Naive thymus-derived CD8-positive, alpha-beta T cell (primary cell): ENCODE measurements around the gene MTARC1. TPM values are rescaled to one million over a fixed set of nuclear protein-coding genes. Genes with fewer than 3 reads are reported as not detected.

Experiments used
- ATAC-seq, 2 donors: fragments of 150-1000 bp; cut with Tn5 transposase in 1 of 2; sonication (Bioruptor Pico), chemical (Tn5 transposase) in 1 of 2; 1 replicate in 1 of 2; 2 replicates in 1 of 2; pipeline ENCODE4 v1.10.0; 2021; ENCODE audit warnings: mild to moderate bottlenecking in 2 of 2, moderate library complexity in 2 of 2
- POLR2A ChIA-PET: fragments of 350-600 bp; sonication (Branson Sonifier 250); formaldehyde crosslinking; loops from one replicate; lab custom pipeline; 2021; ENCODE audit warnings: antibody characterized with exemption; lab: Charles Lee
- DNase-seq, 10 donors: peaks; one replicate each; pipeline versions ENCODE4 v3.0.0 to v3.0.0-alpha.2; 2020 to 2022
- H3K27ac Mint-ChIP-seq, 10 donors: one replicate each; pipeline ENCODE4 v1.8.0; 2020 to 2022; ENCODE audit warnings: mild to moderate bottlenecking in 10 of 10, mixed read lengths in 10 of 10, moderate library complexity in 4 of 10, inconsistent platforms in 1 of 10
- H3K27me3 Mint-ChIP-seq, 5 donors: one replicate each; pipeline ENCODE4 v1.8.0; 2021 to 2022; ENCODE audit warnings: mixed read lengths in 5 of 5
- H3K36me3 Mint-ChIP-seq, 3 donors: one replicate each; pipeline ENCODE4 v1.8.0; 2020 to 2022; ENCODE audit warnings: mixed read lengths in 3 of 3, mild to moderate bottlenecking in 2 of 3, inconsistent platforms in 1 of 3
- H3K4me1 Mint-ChIP-seq, 4 donors: one replicate each; pipeline ENCODE4 v1.8.0; 2021 to 2022; ENCODE audit warnings: mixed read lengths in 4 of 4
- H3K4me3 Mint-ChIP-seq, 10 donors: one replicate each; pipeline ENCODE4 v1.8.0; 2020 to 2022; ENCODE audit warnings: mild to moderate bottlenecking in 10 of 10, mixed read lengths in 10 of 10, moderate library complexity in 6 of 10, inconsistent platforms in 1 of 10
- H3K9me3 Mint-ChIP-seq, 9 donors: one replicate each; pipeline ENCODE4 v1.8.0; 2020 to 2022; ENCODE audit warnings: mixed read lengths in 9 of 9, mild to moderate bottlenecking in 3 of 9, inconsistent platforms in 1 of 9, moderate library complexity in 1 of 9
- polyA plus RNA-seq, 3 donors: library from polyadenylated mRNA; unstranded; fragments of 300-500 nt; fragmentation: Illumina TruSeq; gene quantifications; one replicate each; pipeline ENCODE4 v1.2.3, GENCODE V29; 2021
- total RNA-seq, 8 experiments: library from RNA in 2 of 8; stranded (reverse) in 2 of 8; gene quantifications; one replicate each; pipeline ENCODE4 v1.2.3 and lab custom pipeline; 2021 to 2026

Gene MTARC1
- total and polyA plus RNA-seq, 5 experiments from 2014 or later: 0.59 TPM; not detected in 4

DNA sequence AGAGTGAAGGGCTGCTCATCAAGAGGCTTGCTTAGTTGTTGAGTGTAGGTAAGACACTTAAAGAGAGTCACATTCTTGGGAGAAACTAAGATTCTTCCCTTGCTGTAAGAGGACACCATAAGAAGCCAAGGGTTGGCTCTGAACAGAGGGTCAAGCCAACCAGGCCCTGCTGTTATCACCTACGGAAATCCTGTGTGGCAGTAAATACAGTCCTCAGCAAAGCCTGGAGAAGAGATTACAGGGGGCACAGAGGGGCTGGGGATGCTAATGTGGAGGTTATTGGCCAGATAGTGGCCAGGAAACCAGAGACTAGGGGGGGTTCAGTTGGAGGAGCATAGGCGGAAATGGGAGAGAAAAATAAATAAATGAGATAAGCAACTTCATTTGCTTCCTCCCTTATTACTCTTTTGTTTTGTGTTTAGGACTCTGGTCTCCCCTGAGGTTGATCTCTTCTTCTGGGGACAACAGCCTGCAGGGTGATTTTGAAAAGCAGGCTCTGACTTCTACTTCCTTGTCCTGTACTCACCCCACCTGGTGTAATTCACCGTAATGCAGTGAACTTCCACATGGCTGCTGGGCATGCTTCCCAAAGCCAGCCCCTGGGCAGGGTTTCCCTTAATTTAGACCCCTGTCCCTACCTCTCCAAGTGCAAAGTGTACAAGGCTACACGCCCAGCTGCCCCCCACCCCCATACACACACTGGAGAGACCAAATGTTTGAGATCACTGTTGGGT, 40.9 kb downstream of the MTARC1 start:
- Mint-ChIP-seq H3K27ac (no peak overlapping the region), H3K9me3 (peaks cover 0 to 4% (median 0%) of the 10 kb centered on the region in 9 donors), H3K27me3 (peaks cover 14 to 49% (median 16%) of the 10 kb centered on the region in 5 donors), H3K4me3 (no peak overlapping the region), H3K4me1 (no peaks in the 10 kb centered on the region), H3K36me3 (no peaks in the 10 kb centered on the region)
- POLR2A ChIA-PET: no interaction called here
- DNase-seq (no peak), ATAC-seq (no peak)

DNA sequence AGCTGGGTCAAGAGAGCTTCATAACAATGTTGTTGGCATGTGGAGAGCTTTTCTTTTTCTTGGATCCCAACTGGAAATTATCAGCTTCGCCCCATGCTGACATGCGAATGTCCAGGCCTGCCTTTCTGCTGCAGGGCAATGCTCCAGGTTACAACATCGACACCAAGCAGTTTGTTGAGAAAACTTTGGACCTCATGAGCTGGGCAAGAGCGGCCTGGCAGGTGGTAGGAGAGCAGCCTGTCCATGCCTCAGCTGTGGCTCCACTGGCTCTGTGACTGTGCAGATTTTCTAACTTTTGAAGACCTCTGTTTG, 41.4 kb downstream of the MTARC1 start:
- DNase-seq: no peak
- no peak overlapping the region for H3K27ac Mint-ChIP-seq
- H3K36me3 Mint-ChIP-seq: no peaks in the 10 kb centered on the region
- POLR2A ChIA-PET: no interaction called here
- no peaks in the 10 kb centered on the region for H3K4me1 Mint-ChIP-seq
- H3K9me3 Mint-ChIP-seq: peaks cover 0 to 4% (median 0%) of the 10 kb centered on the region in 9 donors
- H3K27me3 Mint-ChIP-seq: peaks cover 14 to 49% (median 19%) of the 10 kb centered on the region in 5 donors
- no peak overlapping the region for H3K4me3 Mint-ChIP-seq
- ATAC-seq: no peak

DNA sequence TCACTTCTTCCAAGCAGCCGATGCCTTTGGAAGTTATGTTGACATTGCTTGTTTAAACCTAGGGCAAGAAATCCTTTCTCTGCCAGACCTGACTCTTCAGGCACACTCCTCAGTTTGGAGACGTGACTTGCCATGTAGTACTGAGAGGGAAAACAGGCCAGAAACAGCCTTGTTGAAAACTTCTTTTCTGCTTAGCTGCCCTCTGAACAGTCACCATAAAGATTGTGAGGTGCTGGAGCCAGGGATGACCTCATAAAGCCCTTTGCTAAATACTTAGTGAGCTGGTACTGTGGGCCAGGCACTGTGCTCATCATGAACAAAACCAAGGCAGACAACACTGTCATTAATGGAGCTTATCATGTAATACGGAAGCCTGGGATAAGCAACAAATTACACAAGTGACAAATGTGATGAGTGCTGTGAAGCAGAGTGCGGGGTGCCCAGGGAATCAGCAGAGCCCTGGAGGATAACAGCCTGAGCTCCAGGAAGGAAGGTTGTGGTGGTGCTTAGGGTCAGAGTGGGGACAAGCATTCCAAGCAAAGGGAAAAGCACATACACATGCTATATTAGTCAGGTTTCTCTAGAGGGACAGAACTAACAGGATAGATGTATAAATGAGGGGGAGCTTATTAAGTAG, 42.4 kb downstream of the MTARC1 start:
- no peak for ATAC-seq
- DNase-seq: no peak
- peaks cover 13 to 49% (median 19%) of the 10 kb centered on the region in 5 donors for H3K27me3 Mint-ChIP-seq
- no peaks in the 10 kb centered on the region for H3K36me3 Mint-ChIP-seq
- H3K4me1 Mint-ChIP-seq: no peaks in the 10 kb centered on the region
- peaks cover 0 to 4% (median 0%) of the 10 kb centered on the region in 9 donors for H3K9me3 Mint-ChIP-seq
- H3K4me3 Mint-ChIP-seq: no peak overlapping the region
- POLR2A ChIA-PET: no interaction called here
- H3K27ac Mint-ChIP-seq: no peak overlapping the region

DNA sequence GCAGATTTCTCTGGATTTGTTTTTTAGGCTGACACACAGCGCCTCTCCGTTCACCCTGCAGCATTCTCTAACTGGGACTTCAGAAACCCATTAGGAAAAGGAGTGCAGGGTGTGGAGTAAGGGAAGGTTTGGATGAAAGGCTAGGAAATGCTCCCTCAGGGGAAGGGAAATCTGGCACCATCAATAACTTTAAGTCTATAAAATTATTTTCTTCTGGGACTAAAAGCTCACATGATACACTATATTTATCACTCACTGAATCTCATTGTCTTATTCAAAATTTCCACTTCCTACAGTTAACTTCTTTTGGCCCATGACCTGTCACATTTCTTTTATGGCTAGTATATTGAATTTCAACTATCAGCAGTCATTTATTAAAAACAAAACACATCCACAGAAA, 46.7 kb downstream of the MTARC1 start:
- H3K9me3 Mint-ChIP-seq: peaks cover 0 to 4% (median 0%) of the 10 kb centered on the region in 9 donors
- H3K4me3 Mint-ChIP-seq: no peak overlapping the region
- H3K27ac Mint-ChIP-seq: no peak overlapping the region
- POLR2A ChIA-PET: no interaction called here
- no peak for DNase-seq
- no peaks in the 10 kb centered on the region for H3K4me1 Mint-ChIP-seq
- H3K27me3 Mint-ChIP-seq: peaks cover 5 to 50% (median 15%) of the 10 kb centered on the region in 5 donors
- no peak for ATAC-seq
- H3K36me3 Mint-ChIP-seq: no peaks in the 10 kb centered on the region

DNA sequence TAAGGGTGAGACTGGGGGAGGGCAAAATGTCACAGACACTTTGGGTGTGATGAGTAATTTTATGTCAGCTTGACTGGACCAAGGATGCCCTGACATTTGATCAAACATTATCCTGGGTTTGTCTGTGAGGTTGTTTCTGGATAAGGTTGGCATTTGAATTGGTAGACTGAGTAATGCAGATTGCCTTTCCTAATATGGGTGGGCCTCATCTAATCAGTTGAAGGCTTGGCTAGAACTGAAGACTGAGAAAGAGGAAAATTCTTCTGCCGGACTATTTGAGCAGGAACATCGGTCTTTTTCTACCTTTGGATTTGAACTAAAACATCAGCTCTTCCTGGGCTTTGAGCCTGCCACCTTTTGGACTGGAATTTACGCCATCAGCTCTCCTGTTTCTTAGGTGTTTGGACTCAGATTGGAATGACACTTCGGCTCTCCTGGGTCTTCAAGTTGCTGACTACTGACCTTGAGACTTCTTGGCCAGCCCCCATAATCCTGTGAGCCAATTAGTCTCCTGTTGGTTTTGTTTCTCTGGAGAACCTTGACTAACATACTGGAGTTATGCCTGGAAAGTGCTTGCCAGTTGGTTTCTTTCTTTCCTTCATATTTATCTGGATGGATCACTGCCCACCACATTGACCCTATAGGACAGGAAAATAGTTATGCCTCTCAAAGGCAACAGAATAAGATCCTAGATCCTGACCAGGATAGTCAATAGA, 47.6 kb downstream of the MTARC1 start:
- no peak for ATAC-seq
- H3K27me3 Mint-ChIP-seq: peaks cover 3 to 51% (median 15%) of the 10 kb centered on the region in 5 donors
- peaks cover 0 to 4% (median 0%) of the 10 kb centered on the region in 9 donors for H3K9me3 Mint-ChIP-seq
- no peak for DNase-seq
- H3K27ac Mint-ChIP-seq: no peak overlapping the region
- no peaks in the 10 kb centered on the region for H3K4me1 Mint-ChIP-seq
- no peaks in the 10 kb centered on the region for H3K36me3 Mint-ChIP-seq
- no peak overlapping the region for H3K4me3 Mint-ChIP-seq
- POLR2A ChIA-PET: no interaction called here

Other genes with a start within 250 kb of the MTARC1 start
- gene C1orf115, start 96.5 kb upstream of the MTARC1 start, total RNA-seq: under 1 TPM; 0.52 TPM
- gene C1orf115, start 96.5 kb upstream of the MTARC1 start, polyA plus RNA-seq: under 1 TPM in 2 of 3 donors, not detected in 1; 0.44 to 0.99 TPM
- gene MTARC2, start 38.6 kb upstream of the MTARC1 start, total RNA-seq: not detected
- not detected for gene MTARC2, start 38.6 kb upstream of the MTARC1 start, polyA plus RNA-seq
- under 1 TPM; 0.10 to 0.33 TPM for gene HLX, start 92.5 kb downstream of the MTARC1 start, total RNA-seq
- gene HLX, start 92.5 kb downstream of the MTARC1 start, polyA plus RNA-seq: not detected